Measurements from ENCODE around the gene METTL14. TPM values are rescaled to one million over a fixed set of nuclear protein-coding genes. Genes with fewer than 3 reads are reported as not detected.

METTL14 gene
- total and polyA plus RNA-seq, 11 donors: 4.4 to 44.5 (median 26.5) TPM

DNA sequence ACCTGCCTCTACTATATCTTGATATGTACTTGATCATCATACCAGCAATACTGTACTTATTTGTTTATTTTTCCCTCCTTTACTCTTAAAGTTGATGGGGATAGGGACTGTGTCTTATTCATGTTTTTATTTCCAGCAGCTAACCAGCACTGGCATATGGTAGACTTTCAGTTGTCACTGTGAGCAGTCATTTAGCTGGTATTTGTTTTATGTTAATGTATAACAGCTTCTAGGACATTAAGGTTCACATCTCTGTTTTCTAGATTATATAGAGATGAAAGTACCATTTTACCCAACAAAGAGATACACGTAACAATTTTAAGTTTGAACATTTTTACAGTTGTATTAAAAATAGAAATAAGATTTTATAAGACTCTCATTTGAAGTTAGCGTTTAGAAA is 17.9 kb downstream of the METTL14 start:
- H3K9me3 ChIP-seq: no peaks in the 10 kb centered on the region
- H3K27ac ChIP-seq: no peak overlapping the region
- intact Hi-C loops (cut with DNase I): no loop called here
- TF ChIP-seq CTCF (IDR thresholded peaks at IDR 0.05) (no peak), POLR2A (IDR thresholded peaks at IDR 0.05) (no peak)
- ATAC-seq (no peak), DNase-seq (no peak)
- peaks cover 0 to 100% (median 93%) of the 10 kb centered on the region in 9 donors for H3K36me3 ChIP-seq
- WGBS, 4 donors: 49 to 99% (median 98%) methylated on average over 2 of the region's 2 CpGs
- no peaks in the 10 kb centered on the region for H3K4me1 ChIP-seq
- no peaks in the 10 kb centered on the region for H3K27me3 ChIP-seq
- H3K4me3 ChIP-seq: no peak overlapping the region

DNA sequence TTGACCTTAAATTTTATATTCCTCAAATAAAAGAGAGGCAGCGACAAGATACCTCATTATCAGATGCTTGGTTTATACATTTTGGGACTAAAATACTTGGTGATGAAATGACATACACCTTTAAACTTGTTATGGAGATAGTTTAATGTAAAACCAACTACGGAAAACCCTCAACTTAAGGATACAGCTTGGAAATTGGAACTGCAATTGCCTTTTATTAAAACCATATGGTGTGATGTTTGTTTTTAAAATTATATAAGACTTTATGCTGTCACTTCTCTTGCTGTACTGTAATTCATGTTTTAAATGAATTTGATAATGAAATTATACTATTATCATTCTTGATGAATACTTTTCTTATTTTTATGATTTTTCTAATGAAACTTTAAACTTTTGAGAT is 25.9 kb downstream of the METTL14 start:
- DNase-seq (no peak), ATAC-seq (no peak)
- TF ChIP-seq CTCF (IDR thresholded peaks at IDR 0.05) (no peak), POLR2A (IDR thresholded peaks at IDR 0.05) (no peak)
- Histone ChIP-seq H3K27ac (no peak overlapping the region), H3K4me1 (no peaks in the 10 kb centered on the region), H3K36me3 (peaks cover 0 to 89% (median 62%) of the 10 kb centered on the region in 9 donors), H3K9me3 (no peaks in the 10 kb centered on the region), H3K4me3 (no peak overlapping the region), H3K27me3 (no peaks in the 10 kb centered on the region)
- intact Hi-C loops (cut with DNase I): no loop called here
- WGBS, 4 donors: 92 to 97% (median 94%) methylated on average over 2 of the region's 2 CpGs

DNA sequence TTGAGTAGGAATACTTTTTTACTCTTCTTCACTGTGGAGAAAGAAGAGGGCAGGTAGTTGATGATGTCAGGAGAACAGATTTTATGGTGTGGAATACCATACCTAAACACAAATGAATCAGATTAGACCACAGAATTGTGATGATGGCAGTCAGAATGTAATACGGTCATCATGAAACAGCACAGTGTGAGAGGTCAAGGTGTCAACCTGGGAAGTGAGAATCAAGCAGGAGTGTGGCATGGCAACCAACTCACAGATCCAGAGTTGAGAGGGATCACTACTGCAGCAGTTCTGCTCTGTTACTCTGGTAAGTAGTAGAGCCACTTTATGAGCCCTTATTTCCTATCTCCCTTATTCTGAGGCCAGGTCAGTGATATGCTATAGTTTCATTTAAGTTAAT is 27.7 kb downstream of the METTL14 start:
- intact Hi-C loops (cut with DNase I): no loop called here
- Histone ChIP-seq H3K27ac (no peak overlapping the region), H3K4me3 (no peak overlapping the region), H3K9me3 (no peaks in the 10 kb centered on the region), H3K4me1 (no peaks in the 10 kb centered on the region), H3K36me3 (peaks cover 0 to 75% (median 51%) of the 10 kb centered on the region in 9 donors), H3K27me3 (no peaks in the 10 kb centered on the region)
- ATAC-seq: no peak
- DNase-seq: no peak
- no peak for TF ChIP-seq CTCF (IDR thresholded peaks at IDR 0.05)
- TF ChIP-seq POLR2A (IDR thresholded peaks at IDR 0.05): no peak
- WGBS, 4 donors: 77 to 94% (median 82%) methylated on average over 1 of the region's 1 CpG

GRCh38 chr4:118714682-118715081 is 29.5 kb downstream of the METTL14 start:
- no peak overlapping the region for H3K27ac ChIP-seq
- intact Hi-C loops (cut with DNase I): no loop called here
- DNase-seq (no peak), ATAC-seq (no peak)
- no peak overlapping the region for H3K4me3 ChIP-seq
- no peaks in the 10 kb centered on the region for H3K9me3 ChIP-seq
- no peaks in the 10 kb centered on the region for H3K4me1 ChIP-seq
- H3K27me3 ChIP-seq: no peaks in the 10 kb centered on the region
- WGBS, 4 donors: 94 to 96% (median 94%) methylated on average over 4 of the region's 4 CpGs
- peaks cover 0 to 60% (median 35%) of the 10 kb centered on the region in 9 donors for H3K36me3 ChIP-seq
- TF ChIP-seq CTCF (IDR thresholded peaks at IDR 0.05) (no peak), POLR2A (IDR thresholded peaks at IDR 0.05) (no peak)
